Measurements from ENCODE around the gene OTOG. TPM values are rescaled to one million over a fixed set of nuclear protein-coding genes. Genes with fewer than 3 reads are reported as not detected.

The OTOG gene
- total RNA-seq, 1 donor from 2014 or later, result not detected

DNA sequence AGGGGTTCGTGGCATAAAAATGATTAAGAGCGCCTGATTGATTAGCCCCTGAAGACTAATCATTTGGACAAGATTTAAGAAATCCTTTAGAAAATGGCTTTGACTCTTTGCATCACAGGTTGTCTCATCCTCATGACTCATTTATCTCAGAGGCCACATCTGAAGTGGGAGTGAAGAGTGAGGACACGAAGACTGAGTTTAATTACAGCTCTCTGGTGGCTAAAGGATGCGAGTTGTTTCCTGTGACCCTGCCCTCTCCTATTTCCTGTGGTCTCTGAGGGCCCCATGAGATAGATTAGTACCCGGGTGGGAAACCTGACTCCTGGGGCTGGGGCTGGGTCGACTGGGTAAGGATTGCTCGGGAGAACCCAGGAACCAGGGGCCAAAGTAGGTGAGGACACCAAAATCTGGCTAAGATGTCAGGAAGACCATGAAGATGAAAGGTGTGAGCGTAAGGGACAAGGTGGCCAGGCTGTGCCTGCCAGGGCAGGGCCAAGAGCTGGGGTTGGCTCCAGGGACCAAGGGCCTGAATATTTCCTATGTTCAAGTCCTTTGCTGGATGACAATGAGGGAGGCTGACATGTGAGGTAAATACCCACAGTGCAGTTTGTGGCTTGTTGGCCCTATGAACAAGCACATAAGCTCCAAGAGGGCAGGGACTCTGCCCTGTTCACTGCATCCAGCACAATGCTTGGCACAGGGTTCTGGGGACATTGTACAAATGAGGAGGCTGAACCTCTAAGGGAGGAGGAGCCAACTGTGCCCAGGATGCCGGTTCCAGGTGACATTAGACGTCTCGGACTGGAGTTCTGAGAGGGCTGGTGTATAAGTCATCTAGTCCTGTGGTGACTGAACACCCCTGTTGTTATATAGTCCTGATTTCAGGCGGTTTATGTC lies 3.6 kb downstream of the OTOG start:
- TF ChIP-seq, protein P1, sequence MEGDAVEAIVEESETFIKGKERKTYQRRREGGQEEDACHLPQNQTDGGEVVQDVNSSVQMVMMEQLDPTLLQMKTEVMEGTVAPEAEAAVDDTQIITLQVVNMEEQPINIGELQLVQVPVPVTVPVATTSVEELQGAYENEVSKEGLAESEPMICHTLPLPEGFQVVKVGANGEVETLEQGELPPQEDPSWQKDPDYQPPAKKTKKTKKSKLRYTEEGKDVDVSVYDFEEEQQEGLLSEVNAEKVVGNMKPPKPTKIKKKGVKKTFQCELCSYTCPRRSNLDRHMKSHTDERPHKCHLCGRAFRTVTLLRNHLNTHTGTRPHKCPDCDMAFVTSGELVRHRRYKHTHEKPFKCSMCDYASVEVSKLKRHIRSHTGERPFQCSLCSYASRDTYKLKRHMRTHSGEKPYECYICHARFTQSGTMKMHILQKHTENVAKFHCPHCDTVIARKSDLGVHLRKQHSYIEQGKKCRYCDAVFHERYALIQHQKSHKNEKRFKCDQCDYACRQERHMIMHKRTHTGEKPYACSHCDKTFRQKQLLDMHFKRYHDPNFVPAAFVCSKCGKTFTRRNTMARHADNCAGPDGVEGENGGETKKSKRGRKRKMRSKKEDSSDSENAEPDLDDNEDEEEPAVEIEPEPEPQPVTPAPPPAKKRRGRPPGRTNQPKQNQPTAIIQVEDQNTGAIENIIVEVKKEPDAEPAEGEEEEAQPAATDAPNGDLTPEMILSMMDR (IDR thresholded peaks at IDR 0.05), result no peak
- Mint-ChIP-seq H3K27me3 (ENCODE audit: low read depth) (peaks cover 40% of the 10 kb centered on the region), H3K4me1 (ENCODE audit: low read depth) (peaks cover 9% of the 10 kb centered on the region), H3K27ac (ENCODE audit: unreplicated experiment) (no peak overlapping the region), H3K36me3 (ENCODE audit: low read depth) (peaks cover 2% of the 10 kb centered on the region), H3K4me3 (ENCODE audit: unreplicated experiment) (no peak overlapping the region), H3K9me3 (ENCODE audit: low read depth) (no peaks in the 10 kb centered on the region)
- DNase-seq (ENCODE audit: low spot score), result no peak

DNA sequence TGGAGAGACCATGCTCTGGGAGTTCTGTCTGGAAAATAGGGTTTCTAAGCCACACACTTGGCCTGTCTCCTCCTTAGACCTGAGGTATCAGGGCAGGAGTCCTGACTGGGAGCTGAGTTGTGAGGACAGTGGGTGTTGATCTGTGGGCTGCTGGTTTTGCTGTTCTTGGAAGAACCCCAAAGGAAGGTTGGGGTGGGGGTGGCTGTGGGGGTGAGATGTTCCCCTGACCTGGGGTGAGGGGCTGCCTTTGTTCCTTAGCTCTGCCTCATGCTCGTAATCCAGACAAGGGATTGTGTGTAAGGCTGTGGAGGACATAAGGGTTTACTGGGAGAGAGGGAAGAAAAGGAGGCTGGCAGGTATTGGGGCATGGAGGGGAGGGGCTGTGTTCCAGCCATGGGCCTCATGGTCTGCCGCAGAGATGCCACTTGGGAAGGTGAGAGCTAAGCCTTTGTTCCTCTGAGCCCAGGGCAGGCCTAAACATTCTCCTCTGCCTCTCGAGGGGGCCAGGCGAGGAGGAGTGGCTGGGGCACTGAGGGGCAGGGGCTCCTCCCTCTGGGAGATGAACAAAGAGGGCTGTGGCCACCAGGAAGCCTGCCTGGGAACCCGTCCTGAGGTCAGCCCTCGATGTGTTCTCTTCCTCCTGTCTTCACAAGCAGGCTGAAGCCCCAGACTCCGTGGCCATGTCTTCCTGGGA lies 4.4 kb downstream of the OTOG start:
- Mint-ChIP-seq H3K36me3 (ENCODE audit: low read depth) (peaks cover 2% of the 10 kb centered on the region), H3K27ac (ENCODE audit: unreplicated experiment) (no peak overlapping the region), H3K4me3 (ENCODE audit: unreplicated experiment) (no peak overlapping the region), H3K4me1 (ENCODE audit: low read depth) (peaks cover 9% of the 10 kb centered on the region), H3K27me3 (ENCODE audit: low read depth) (peaks cover 35% of the 10 kb centered on the region), H3K9me3 (ENCODE audit: low read depth) (no peaks in the 10 kb centered on the region)
- no peak for DNase-seq (ENCODE audit: low spot score)
- TF ChIP-seq, protein P1 (IDR thresholded peaks at IDR 0.05), result no peak

GRCh38 chr11:17552041-17552355 lies 4.9 kb downstream of the OTOG start:
- TF ChIP-seq, protein P1 (IDR thresholded peaks at IDR 0.05), result no peak
- DNase-seq (ENCODE audit: low spot score), result no peak
- H3K4me1 Mint-ChIP-seq (ENCODE audit: low read depth), result peaks cover 7% of the 10 kb centered on the region
- H3K27ac Mint-ChIP-seq (ENCODE audit: unreplicated experiment), result no peak overlapping the region
- H3K27me3 Mint-ChIP-seq (ENCODE audit: low read depth), result peaks cover 30% of the 10 kb centered on the region
- peaks cover 2% of the 10 kb centered on the region for H3K36me3 Mint-ChIP-seq (ENCODE audit: low read depth)
- H3K9me3 Mint-ChIP-seq (ENCODE audit: low read depth), result no peaks in the 10 kb centered on the region
- no peak overlapping the region for H3K4me3 Mint-ChIP-seq (ENCODE audit: unreplicated experiment)

- Mint-ChIP-seq H3K4me1 (ENCODE audit: low read depth) (peaks cover under 1% of the 10 kb centered on the region), H3K27ac (ENCODE audit: unreplicated experiment) (no peak overlapping the region), H3K27me3 (ENCODE audit: low read depth) (peaks cover 27% of the 10 kb centered on the region), H3K36me3 (ENCODE audit: low read depth) (no peaks in the 10 kb centered on the region), H3K4me3 (ENCODE audit: unreplicated experiment) (no peak overlapping the region), H3K9me3 (ENCODE audit: low read depth) (no peaks in the 10 kb centered on the region)
- no peak for DNase-seq (ENCODE audit: low spot score)
- TF ChIP-seq, protein P1 (IDR thresholded peaks at IDR 0.05), result no peak
Observed at GRCh38 chr11:17552392-17553248, 5.6 kb downstream of the OTOG start.

DNA sequence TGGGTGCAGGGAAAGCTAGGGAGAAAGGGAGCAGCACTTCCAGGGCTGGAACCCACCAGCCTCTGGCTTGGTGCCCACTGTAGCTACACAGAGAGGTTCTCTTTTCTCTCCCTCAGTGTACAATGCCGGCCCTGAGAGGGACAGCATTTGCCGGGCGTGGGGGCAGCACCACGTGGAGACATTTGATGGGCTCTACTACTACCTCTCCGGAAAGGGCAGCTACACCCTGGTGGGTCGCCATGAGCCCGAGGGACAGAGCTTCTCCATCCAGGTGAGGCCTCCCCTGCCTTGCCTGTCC lies 6.1 kb downstream of the OTOG start:
- H3K4me3 Mint-ChIP-seq (ENCODE audit: unreplicated experiment), result no peak overlapping the region
- H3K36me3 Mint-ChIP-seq (ENCODE audit: low read depth), result no peaks in the 10 kb centered on the region
- H3K27me3 Mint-ChIP-seq (ENCODE audit: low read depth), result peaks cover 26% of the 10 kb centered on the region
- no peaks in the 10 kb centered on the region for H3K4me1 Mint-ChIP-seq (ENCODE audit: low read depth)
- TF ChIP-seq, protein P1 (IDR thresholded peaks at IDR 0.05), result no peak
- DNase-seq (ENCODE audit: low spot score), result no peak
- no peaks in the 10 kb centered on the region for H3K9me3 Mint-ChIP-seq (ENCODE audit: low read depth)
- H3K27ac Mint-ChIP-seq (ENCODE audit: unreplicated experiment), result no peak overlapping the region

Data from chondrocyte (in vitro differentiated cells).